Stimulated activated CD8-positive, alpha-beta memory T cell treated with anti-CD3 and anti-CD28 coated beads, Interleukin-7, amount 100 ng/mL, for 48 hours (primary cell): ENCODE results near the gene HOXA5.

Experiments used
- DNase-seq, 2 donors: peaks; one replicate each; pipeline ENCODE4 v3.0.0-alpha.2; 2020; ENCODE audit warnings: low read depth in 1 of 2; ENCODE audit errors: extremely low read depth in 1 of 2

The HOXA5 gene

DNA sequence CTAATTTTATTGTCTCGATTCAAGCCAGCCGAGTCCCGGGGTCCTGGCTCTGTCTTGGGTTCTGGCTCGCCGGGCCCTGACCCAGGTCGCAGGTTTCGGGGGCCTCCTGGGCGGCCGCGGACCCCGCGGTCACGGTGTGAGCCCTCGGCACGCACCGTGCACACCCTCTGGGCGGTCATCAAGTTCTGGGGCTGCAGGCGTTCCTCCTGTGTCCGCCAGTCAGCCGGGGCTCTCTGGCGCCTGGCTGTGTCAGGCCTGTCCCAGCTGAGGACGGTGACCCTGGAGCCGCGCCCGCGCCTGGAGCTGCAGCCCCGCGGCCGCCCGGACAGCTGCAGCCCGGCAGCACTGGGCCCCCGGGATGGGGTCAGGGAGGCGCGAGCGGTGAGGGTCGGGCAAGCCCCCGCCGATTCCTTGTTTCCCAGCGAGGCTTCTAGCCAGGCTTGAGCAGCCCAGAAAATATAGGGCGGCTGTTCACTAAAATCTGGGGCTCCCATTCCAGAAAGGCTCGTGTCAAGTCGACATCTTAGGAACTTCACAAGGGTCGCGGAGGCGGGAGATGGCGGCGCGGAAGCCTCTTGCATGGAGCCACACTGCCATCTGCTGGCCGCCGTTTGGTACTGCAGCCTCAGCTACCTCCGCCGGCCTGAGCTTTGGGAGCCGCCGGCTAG, 17.2 kb upstream of the HOXA5 start:
- DNase-seq, result peak; percentile 62 to 70

DNA sequence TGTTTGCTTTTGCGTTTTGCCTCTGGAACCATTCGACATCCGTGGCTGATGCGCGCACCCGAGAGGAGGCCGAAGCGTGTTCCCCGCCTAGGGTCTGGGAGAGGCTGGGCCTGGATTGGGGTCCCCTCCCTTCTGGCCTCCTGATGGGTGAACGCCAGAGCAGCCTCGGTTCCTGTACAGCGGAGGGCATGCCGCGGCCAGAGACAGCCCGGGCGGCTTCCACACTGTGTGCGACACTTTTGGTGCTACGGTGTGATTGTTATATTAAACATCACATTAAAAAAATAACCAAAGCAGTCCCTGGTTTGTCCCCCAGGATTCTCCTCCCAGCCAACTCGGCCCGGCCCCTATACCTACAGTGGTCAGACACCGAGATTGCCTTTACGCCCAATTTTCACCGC, 16.7 kb upstream of the HOXA5 start:
- DNase-seq, result no peak

- DNase-seq, result no peak
Observed at GRCh38 chr7:27159266-27160144, 16.0 kb upstream of the HOXA5 start.

GRCh38 chr7:27158436-27159265, 15.2 kb upstream of the HOXA5 start:
- DNase-seq, result no peak

DNA sequence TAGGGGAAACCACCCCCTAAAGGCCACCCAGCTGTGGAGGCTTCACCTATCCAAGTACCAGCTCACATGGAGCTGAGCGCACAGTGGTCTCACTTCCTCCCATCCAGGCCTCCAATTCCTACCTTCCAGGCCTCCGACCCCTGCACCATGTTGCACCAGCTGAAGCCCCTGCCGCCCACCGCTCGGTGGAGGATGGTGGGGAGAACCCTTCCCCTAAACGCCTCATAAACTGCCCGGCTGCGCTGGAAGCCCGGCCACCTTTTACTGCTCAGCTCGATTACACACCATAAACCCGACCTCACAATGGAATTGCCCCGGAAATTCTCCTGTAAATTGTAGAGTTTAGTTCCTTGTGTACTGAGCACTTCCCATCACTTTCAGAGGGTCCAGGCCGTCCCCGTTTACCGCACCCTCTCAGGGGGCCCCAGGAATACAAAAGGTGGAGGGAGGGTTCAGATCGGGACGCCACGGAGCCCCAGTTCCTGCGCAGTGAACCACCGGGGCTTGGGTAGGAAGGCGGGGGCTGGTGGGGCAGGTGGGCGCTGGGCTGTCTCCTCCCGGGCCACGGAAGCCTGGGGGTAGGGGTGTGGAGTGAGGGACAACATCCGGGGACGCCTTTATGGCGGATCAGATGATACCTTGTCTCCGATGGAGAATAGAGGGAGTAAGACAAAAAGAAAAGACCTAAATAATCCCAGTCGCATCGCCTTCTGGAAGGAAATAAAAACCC, 14.4 kb upstream of the HOXA5 start:
- no peak for DNase-seq

GRCh38 chr7:27156916-27157701, 13.6 kb upstream of the HOXA5 start:
- DNase-seq, result no peak

DNA sequence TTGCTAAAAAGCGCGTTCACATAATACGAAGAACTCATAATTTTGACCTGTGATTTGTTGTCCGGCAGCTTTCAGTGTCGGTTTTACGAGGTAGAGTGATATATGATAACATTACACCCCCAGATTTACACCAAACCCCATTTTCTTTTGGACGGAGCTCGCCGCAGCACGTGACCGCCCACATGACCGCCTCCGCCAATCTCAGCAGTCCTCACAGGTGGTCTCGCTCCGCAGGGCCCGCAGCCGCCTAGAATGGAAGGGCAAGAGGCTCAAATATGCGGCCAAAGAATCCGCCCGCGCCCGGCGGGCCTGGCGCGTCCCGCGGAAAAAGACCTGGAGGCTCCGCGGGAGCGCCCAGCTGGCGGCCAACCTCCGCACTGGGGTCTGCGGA, 13.0 kb upstream of the HOXA5 start, which contains the start of gene HOXA7:
Gene HOXA7, minus strand, starts transcription at position 168 of the 391 bp plus-strand sequence. Its CDS starts 130 bp downstream, at position 38.
- no peak for DNase-seq

DNA sequence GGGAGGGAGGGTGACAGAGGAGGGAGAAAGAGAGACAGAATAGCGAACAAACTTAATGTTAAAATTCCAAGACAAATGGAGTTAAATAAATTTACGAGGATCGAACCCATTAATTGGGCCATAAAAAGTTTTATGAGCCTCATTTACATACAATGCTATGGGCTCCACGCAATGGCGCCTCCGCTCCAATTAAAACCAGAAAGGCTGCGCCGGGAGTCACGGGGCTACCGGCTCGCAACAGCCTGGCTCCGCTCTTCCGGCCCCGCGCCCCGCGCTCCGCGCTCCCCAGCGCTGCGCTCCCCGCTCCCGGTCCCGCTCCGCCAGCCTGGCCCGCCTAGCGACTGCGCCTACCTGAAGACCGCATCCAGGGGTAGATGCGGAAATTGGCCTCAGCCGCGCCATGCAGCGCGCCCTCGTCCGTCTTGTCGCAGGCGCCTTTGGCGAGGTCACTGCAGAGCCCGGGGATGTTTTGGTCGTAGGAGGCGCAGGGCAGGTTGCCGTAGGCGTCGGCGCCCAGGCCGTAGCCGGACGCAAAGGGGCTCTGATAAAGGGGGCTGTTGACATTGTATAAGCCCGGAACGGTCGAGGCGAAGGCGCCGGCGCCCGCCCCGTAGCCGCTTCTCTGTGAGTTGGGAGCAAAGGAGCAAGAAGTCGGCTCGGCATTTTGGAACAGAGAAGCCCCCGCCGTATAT, 12.5 kb upstream of the HOXA5 start:
- DNase-seq, result no peak

GRCh38 chr7:27154901-27155815, 11.7 kb upstream of the HOXA5 start:
- no peak for DNase-seq

GRCh38 chr7:27154369-27154768, 10.9 kb upstream of the HOXA5 start:
- DNase-seq, result no peak

DNA sequence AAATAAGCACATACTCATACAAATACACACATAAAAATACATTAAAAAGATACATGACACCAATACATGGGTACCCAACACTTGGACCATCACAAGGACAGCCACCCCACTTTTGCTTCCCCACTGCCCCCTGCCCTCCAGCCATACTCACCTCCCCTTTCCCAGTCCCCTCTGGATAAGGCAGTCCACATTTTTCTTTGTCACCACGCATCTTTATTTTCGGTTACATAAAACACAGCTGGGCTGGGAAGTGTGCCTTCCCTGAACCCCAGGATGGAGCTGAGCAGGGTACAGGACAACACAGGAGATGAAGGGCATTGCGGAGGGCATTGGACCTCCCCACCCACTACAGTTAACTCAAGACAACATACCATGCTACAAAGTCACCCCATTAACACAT, 10.0 kb upstream of the HOXA5 start:
- no peak for DNase-seq

GRCh38 chr7:27152816-27153442, 9.4 kb upstream of the HOXA5 start:
- DNase-seq, result no peak

DNA sequence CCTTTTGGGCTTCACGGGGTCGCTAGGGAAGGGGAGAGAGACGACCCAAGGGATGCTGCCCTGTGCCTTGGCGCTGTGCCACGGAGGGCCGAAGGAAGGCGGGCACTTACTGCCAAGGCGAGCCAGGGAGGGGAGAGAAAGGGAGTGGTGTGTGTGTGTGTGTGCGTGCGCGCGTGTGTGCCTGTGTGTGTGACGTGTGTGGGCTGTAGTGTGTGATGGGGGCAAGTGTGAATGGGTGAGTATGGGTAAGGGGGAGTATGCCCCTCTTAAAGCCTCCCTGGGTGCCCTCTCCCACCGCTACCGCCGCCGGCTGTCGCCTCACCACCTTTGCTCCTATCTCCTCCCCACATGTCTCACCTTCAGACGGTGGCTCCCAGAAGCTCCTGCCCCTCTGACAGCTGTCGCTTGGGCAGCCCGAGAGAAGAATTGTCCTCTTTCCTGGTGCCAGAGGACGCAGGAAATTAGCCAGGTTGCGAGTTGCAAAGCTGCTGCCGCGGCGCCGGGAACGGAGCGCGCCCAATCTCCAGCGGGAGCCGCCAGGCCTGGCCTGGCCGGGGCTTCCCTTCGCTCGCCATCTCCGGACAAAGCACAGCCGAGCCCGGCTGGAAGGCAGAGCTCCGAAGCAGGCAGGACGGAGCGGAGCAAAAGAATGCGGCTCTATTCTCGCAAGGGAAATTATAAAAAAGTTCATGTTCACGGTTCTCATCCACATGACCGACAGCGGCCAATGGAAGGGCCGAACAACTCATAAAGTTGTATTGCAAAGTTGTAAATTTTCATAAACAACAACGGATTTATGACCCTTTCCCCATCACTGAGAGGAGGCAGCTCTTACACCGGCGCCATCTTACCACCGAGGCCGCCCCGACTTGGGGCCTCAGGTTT, 8.7 kb upstream of the HOXA5 start, which contains the start of gene HOXA3:
Gene HOXA3, minus strand, starts transcription at position 653 of the 885 bp plus-strand sequence. CDS start 41,943 bp downstream, outside the sequence.
- no peak for DNase-seq

DNA sequence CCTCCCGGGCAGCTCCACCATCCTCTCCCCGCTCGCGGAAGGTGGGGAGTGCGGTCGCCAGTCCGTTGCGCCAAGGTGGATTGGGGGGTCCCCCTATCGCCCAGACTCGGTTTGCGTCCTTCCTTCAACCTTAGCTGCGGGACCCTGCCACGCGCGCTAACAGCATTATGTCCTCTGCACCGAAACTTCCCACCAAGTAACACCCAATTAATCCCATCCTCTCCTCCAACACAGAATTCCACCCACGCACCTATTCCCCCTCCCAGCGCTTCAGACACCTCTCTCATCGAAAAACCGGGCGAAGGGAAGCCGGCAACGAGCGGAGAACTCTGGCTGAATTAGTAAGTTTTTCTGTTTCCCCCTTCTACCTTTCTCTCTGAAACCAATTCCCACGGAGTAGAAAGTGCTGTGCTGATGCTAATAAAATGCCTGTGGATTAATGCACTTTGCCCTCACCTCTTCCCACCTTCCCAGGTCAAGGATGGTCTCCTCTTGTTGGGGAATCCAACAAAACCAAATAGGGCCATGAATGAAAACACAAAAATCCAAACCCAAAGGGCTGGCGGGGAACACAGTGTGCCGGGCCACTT, 8.0 kb upstream of the HOXA5 start:
- DNase-seq, result no peak

DNA sequence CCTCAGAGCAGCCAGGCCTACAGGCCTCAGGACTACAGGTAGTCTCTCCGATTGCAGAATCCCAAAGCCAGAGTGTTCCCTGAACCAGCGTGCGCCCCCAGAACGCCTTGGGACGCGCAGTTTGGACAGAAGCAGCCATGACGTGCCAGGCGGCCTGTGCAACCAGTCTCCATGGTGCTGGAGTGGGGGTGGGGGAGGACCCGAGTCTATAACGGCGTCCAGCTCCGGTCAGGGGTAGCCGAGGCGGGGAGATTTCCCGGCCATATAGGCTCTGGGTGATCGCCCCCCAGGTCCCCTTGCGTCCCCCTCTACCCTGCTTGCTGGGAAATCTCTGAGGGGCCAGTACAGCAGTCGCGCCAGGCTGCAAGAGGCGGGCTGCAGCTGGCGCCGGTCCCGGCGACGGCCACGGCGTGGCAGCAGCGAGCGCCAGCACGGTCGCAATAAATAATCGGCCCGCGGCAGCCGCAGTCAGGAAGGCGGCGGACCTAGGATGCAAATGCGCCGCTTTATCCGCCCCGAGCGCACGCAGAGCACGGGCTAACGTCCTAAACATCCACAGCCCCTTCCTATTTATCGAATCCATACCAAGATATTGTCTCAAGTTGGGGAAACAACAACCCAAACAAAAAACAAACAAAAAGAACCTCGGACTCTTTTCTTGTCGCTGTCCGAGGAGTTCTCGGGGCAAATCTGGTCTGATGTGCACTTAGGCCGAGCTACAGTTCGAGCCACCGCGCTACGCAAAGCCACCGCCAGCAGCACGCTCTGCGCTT, 7.3 kb upstream of the HOXA5 start:
- DNase-seq, result peak in 1 of 2 donors; percentile 36
